Tibial nerve (tissue), 4 donors: ENCODE results near the gene DIAPH1. TPM values are rescaled to one million over a fixed set of nuclear protein-coding genes. Genes with fewer than 3 reads are reported as not detected.

Experiments
- DNase-seq, 2 donors: peaks; one replicate each; pipeline ENCODE4 v3.0.0-alpha.2; 2019; ENCODE audit warnings: low spot score in 2 of 2
- H3K27ac ChIP-seq, 4 donors: fragments of 200-600 bp; sonication (generic) in 3 of 4; one replicate each; pipeline ENCODE4 v1.5.1; 2017 to 2019; ENCODE audit warnings: mild to moderate bottlenecking in 1 of 4
- H3K27me3 ChIP-seq, 2 donors: fragments of 200-600 bp; sonication (generic) in 1 of 2; one replicate each; pipeline versions ENCODE4 v1.5.1 to v1.6.0; 2017 to 2019
- H3K36me3 ChIP-seq, 3 donors: fragments of 200-600 bp; sonication (generic); one replicate each; pipeline ENCODE4 v1.5.1; 2018 to 2019
- H3K4me1 ChIP-seq, 4 donors: fragments of 200-600 bp; sonication (generic) in 3 of 4; one replicate each; pipeline ENCODE4 v1.5.1; 2017 to 2019
- H3K4me3 ChIP-seq, 4 donors: fragments of 200-600 bp; sonication (generic) in 3 of 4; one replicate each; pipeline ENCODE4 v1.5.1; 2017 to 2019; ENCODE audit warnings: mild to moderate bottlenecking in 1 of 4, moderate library complexity in 1 of 4
- H3K9me3 ChIP-seq, 4 donors: fragments of 200-600 bp; sonication (generic) in 3 of 4; one replicate each; pipeline ENCODE4 v1.5.1; 2017 to 2019
- CTCF ChIP-seq, 5 experiments: fragments of 200-600 bp in 3 of 5; fragments of 450-650 bp in 2 of 5; sonication (generic) in 3 of 5; IDR thresholded peaks; one replicate each; pipeline ENCODE4 v1.5.1; 2016 to 2019; ENCODE audit warnings: antibody characterized with exemption in 5 of 5, mild to moderate bottlenecking in 3 of 5, moderate library complexity in 2 of 5
- EP300 ChIP-seq, 2 donors: sonication (generic); formaldehyde crosslinking; IDR thresholded peaks; one replicate each; pipeline ENCODE4 v1.6.1; 2017; ENCODE audit warnings: antibody characterized with exemption in 2 of 2, mild to moderate bottlenecking in 1 of 2
- POLR2A ChIP-seq, 2 donors: fragments of 450-650 bp; IDR thresholded peaks; one replicate each; pipeline ENCODE4 v1.6.1; 2017; ENCODE audit warnings: antibody characterized with exemption in 2 of 2, mild to moderate bottlenecking in 2 of 2, moderate library complexity in 2 of 2
- WGBS, 2 donors: methylation state at CpG; one replicate each; pipeline ENCODE4 v1.1.5; 2018; 5-methylcytosine and 5-hydroxymethylcytosine counted together
- total RNA-seq, 4 donors: library from RNA; depleted of rRNA; stranded (reverse); fragments of >200 nt; gene quantifications; one replicate each; pipeline ENCODE4 v1.1.0, GENCODE V29; 2016

DIAPH1 gene
- total RNA-seq, 4 donors from 2014 or later: 59.4 to 102 (median 64.0) TPM

DNA sequence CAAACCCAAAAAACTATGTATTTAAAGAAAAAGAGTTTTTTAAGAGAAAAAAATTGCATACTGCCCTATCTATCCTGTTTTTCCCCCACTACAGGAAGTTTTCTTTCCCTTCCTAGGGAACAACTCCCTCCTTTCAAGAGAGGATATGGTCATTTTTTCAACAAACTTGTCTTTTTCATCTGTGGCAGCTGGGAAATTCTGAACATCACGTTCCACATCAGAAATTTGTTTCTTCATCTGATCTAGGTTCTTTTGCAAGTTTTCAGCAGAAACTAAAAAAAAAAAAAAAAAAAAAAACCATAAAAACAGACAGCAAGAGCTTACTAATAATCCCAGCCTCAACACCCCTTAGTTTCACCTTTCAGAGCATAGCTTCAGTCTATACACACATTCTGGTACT, 91.4 kb downstream of the DIAPH1 start:
- Histone ChIP-seq H3K4me3 (no peak overlapping the region), H3K27ac (peak overlapping the region in 2 of 4 donors; percentile 39 to 81), H3K36me3 (peaks cover 0 to 41% (median 0%) of the 10 kb centered on the region in 3 donors), H3K27me3 (no peaks in the 10 kb centered on the region), H3K9me3 (no peaks in the 10 kb centered on the region), H3K4me1 (peaks cover 0 to 52% (median 16%) of the 10 kb centered on the region in 4 donors)
- TF ChIP-seq POLR2A (IDR thresholded peaks at IDR 0.05): no peak
- TF ChIP-seq CTCF (IDR thresholded peaks at IDR 0.05): no peak
- TF ChIP-seq EP300 (IDR thresholded peaks at IDR 0.05): no peak
- DNase-seq: no peak
- 32 to 37% methylated on average over 1 of the region's 1 CpG for WGBS, 2 donors

DNA sequence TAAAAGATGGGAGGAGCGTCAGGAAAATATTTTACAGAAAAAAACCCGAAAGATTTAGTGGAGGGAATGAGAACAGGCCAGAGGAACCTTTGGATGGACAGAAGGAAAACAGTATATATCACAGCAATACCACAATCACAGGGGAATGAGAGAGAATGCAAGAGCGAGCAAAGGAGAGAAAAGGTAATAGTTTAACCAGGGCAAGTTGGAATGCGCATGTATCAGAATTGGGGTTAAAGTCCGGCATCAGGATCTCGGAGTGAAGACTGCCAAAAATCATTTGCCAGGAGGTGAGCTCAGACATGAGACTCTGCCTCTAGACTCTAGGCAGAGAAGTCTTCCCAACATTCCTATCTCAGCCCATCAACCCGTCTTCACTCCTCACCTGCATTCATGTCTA, 93.1 kb downstream of the DIAPH1 start:
- 58 to 67% methylated on average over 7 of the region's 7 CpGs for WGBS, 2 donors
- peaks cover 3 to 70% (median 32%) of the 10 kb centered on the region in 4 donors for H3K4me1 ChIP-seq
- no peaks in the 10 kb centered on the region for H3K27me3 ChIP-seq
- H3K9me3 ChIP-seq: no peaks in the 10 kb centered on the region
- no peak overlapping the region for H3K4me3 ChIP-seq
- DNase-seq: no peak
- peaks cover 0 to 41% (median 0%) of the 10 kb centered on the region in 3 donors for H3K36me3 ChIP-seq
- no peak for TF ChIP-seq POLR2A (IDR thresholded peaks at IDR 0.05)
- no peak for TF ChIP-seq CTCF (IDR thresholded peaks at IDR 0.05)
- no peak for TF ChIP-seq EP300 (IDR thresholded peaks at IDR 0.05)
- H3K27ac ChIP-seq: peak overlapping the region in 3 of 4 donors; percentile 53 to 79 (median 73)

- Histone ChIP-seq H3K36me3 (peaks cover 0 to 41% (median 0%) of the 10 kb centered on the region in 3 donors), H3K27ac (peak overlapping the region in 3 of 4 donors; percentile 53 to 80 (median 73)), H3K4me1 (peaks cover 3 to 75% (median 37%) of the 10 kb centered on the region in 4 donors), H3K9me3 (no peaks in the 10 kb centered on the region), H3K27me3 (no peaks in the 10 kb centered on the region), H3K4me3 (no peak overlapping the region)
- peak; percentile 72 to 89 for DNase-seq
- TF ChIP-seq EP300 (IDR thresholded peaks at IDR 0.05) (peak; percentile 47 to 90), POLR2A (IDR thresholded peaks at IDR 0.05) (no peak), CTCF (IDR thresholded peaks at IDR 0.05) (peak; percentile 95 to 100 (median 99))
- WGBS, 2 donors: 17 to 27% methylated on average over 10 to 12 of the region's 12 CpGs
Measured at GRCh38 chr5:141524604-141525597, 93.9 kb downstream of the DIAPH1 start.

GRCh38 chr5:141523991-141524390, 94.8 kb downstream of the DIAPH1 start:
- peak overlapping the region in 2 of 4 donors; percentile 73 to 80 for H3K27ac ChIP-seq
- H3K36me3 ChIP-seq: peaks cover 0 to 35% (median 0%) of the 10 kb centered on the region in 3 donors
- 81% methylated on average over 8 of the region's 8 CpGs for WGBS, 2 donors
- peaks cover 3 to 73% (median 38%) of the 10 kb centered on the region in 4 donors for H3K4me1 ChIP-seq
- no peaks in the 10 kb centered on the region for H3K9me3 ChIP-seq
- no peaks in the 10 kb centered on the region for H3K27me3 ChIP-seq
- no peak for TF ChIP-seq CTCF (IDR thresholded peaks at IDR 0.05)
- no peak for TF ChIP-seq EP300 (IDR thresholded peaks at IDR 0.05)
- TF ChIP-seq POLR2A (IDR thresholded peaks at IDR 0.05): no peak
- no peak for DNase-seq
- no peak overlapping the region for H3K4me3 ChIP-seq

DNA sequence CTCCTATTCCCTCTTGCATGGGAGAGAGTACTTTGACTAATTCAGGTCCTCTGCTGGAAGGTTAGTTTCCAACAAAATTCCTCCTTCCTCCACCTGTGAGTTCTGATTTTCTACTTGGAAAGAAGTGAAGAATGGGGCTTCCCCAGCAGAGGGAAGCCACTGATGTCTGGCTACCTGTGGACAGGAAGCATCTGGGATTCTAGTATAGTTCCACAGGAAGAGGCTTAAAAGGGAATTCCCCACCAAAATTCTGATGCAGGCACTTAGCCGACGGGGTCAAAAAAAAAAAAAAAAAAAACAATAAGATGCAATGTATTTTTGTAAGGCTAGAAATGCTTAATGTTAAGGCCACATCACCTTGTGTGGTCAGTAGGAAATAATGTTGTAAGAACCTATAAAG, 96.5 kb downstream of the DIAPH1 start:
- Histone ChIP-seq H3K4me3 (no peak overlapping the region), H3K27ac (peak overlapping the region in 3 of 4 donors; percentile 51 to 88 (median 79)), H3K4me1 (peaks cover 3 to 66% (median 38%) of the 10 kb centered on the region in 4 donors), H3K27me3 (no peaks in the 10 kb centered on the region), H3K36me3 (peaks cover 0 to 32% (median 0%) of the 10 kb centered on the region in 3 donors), H3K9me3 (no peaks in the 10 kb centered on the region)
- WGBS, 2 donors: 24 to 26% methylated on average over 2 of the region's 2 CpGs
- TF ChIP-seq EP300 (IDR thresholded peaks at IDR 0.05) (no peak), CTCF (IDR thresholded peaks at IDR 0.05) (no peak), POLR2A (IDR thresholded peaks at IDR 0.05) (no peak)
- no peak for DNase-seq
